ENCODE measurements around the gene ZNF20. TPM values are rescaled to one million over a fixed set of nuclear protein-coding genes. Genes with fewer than 3 reads are reported as not detected.
"Not testable (repeated sequence)": the region's sequence is repeated elsewhere in the genome, so short reads cannot be mapped to it uniquely, and the experiment has no call there.

ZNF20 gene
- total RNA-seq, 1 donor from 2014 or later: 14.3 TPM

- no peak for DNase-seq
Observed at GRCh38 chr19:12112701-12113100, 27.4 kb downstream of the ZNF20 start.

GRCh38 chr19:12111943-12112637 lies 28.1 kb downstream of the ZNF20 start:
- no peak for DNase-seq

DNA sequence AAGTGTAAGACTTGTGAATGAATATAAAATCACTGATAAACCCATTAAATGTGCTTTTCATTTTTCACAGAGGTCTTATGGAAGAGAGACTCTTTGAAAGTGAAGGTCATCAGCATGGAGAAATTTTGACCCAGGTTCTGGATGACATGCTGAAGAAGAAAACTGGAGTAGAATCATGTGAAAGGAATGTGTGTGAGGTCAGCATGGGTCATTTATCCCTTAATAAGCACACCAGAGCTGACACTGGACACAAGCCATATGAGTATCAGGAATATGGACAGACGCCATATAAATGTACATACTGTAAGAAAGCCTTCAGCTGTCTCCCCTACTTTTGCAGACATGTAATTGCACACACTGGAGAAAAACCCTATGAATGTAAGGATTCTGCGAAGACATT lies 29.0 kb downstream of the ZNF20 start:
- no peak for DNase-seq

- not testable (repeated sequence) for DNase-seq
Observed at GRCh38 chr19:12103909-12104308, 36.2 kb downstream of the ZNF20 start.

DNA sequence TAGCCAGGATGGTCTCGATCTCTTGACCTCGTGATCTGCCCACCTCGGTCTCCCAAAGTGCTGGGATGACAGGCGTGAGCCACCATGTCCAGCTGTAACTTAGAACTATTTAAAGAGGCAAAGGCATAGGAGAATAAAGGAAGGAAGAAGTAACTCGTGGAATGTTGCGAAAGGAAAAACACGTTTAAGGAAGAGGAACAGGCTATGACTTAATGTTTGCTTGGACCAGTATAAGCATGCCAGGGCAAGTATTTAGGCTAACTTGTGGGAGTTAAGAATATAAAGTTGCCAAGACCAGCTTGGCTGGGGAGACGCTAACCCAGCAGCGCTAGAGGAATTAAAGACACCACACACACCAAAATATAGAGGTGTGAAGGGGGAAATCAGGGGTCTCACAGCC lies 42.1 kb downstream of the ZNF20 start:
- no peak for DNase-seq

DNA sequence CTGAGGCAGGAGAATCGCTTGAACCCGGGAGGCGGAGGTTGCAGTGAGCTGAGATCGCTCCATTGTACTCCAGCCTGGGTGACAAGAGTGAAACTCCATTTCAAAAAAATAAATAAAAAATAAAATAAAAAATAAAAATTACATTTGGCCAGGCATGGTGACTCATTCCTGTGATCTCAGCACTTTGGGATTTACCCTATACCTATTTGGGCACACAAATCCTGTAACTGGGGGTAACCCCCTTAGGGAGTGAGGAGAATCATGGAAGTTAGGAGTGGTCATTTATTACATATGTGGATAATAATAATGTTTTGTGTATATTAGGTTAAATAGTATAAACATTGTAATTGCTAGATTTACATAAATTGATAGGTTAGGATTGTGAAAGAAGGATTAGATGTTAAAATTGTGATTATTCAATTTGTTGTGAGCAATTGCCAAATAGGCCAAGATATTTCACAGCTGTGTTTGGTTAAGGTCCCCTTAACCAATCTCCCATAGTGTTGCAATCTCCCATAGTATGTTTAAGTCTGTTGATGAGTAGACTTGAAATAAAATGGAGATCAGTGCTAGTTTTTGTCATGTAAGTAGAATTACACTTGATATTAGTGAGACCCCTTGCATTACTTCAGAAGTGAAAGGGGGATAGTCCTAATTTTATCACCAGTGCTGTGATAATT lies 44.9 kb downstream of the ZNF20 start:
- DNase-seq: no peak

DNA sequence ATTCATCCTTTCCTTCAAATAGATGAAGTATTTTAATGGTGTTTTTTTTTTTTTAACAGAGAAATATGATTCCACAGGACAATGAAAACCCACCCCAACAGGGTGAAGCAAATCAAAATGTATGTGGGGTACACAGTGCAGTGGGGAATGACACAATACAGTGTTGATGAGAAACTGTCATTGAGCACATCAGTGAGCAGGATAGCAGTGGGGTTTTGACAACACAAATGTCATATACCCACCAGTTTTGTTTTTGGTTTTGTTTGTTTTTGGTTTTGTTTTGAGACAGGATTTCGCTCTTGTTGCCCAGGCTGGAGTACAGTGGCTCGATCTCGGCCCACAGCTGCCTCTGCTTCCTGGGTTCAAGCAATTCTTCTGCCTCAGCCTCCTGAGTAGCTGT lies 46.4 kb downstream of the ZNF20 start:
- DNase-seq: no peak

GRCh38 chr19:12092956-12093355 lies 47.2 kb downstream of the ZNF20 start:
- DNase-seq: no peak

DNA sequence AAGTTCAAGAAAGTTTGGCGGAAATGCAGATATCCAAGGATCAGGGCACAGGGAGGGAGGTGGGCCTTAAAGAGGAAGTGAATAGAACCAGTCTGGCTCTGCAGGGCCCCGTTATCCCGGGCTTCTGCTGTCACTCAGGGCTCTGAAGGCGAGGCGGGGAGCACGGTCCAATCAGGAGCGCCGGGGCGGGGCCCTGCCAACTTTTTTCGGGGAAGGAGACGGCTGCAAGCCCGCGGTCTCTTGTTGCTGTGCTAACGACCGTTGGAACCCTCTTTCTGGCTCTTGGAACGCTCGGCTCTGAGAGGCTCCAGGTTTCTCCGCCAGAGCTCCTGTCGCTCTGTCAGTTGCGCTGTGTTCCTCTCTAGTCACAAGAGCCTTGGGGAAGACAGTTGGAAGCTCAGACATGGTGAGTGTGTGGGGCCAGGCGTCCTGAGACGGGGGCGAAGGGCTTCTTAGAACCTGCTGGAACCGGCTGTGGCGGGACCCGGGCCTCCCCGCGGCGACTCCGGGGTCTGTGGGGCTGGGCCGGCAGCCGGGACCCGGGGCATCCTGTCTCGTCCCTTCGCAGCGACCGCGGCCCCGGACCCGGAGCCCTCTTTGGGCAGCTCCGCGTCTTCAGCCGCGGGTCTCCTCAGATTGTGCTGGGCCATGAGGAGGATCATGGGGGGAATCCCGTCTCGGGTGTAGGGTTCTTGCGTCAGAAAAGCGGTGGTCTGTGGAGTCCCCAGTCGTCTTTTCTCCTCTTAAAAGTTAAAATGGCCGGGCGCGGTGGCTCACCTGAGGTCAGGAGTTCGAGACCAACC lies 47.9 kb downstream of the ZNF20 start:
- peak; percentile 28 for DNase-seq

DNA sequence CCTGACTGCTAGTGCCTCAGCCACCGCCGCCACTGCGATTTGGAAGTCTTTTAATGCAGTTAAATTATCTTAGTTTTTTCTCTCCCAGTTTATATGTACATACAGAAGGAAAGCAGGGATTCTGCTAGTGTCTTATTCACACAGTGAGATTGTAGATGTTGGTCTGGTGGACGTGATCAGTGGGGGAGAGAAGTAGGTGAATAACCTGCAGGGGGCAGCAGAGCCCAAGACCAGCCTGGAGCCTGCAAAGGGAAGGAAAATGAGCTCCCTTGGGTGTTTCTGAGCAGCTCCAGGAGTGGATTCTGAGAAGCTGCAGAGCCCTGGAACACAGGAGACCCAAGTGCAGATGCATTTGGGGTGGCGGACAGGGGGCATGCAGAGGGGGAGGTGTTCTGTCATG lies 49.3 kb downstream of the ZNF20 start:
- DNase-seq: no peak

GRCh38 chr19:12085074-12085818 lies 54.9 kb downstream of the ZNF20 start:
- no peak for DNase-seq

GRCh38 chr19:12083336-12083735 lies 56.8 kb downstream of the ZNF20 start:
- DNase-seq: not testable (repeated sequence)

Small RNA genes lying within 50 kb of the gene (small RNA-seq; reads per million reads assigned to genes)
- gene RF00019 (not detected), gene RNA5SP467 (not detected)

Other genes with a start within 250 kb of the ZNF20 start
- gene ZNF700, start 215.2 kb downstream of the ZNF20 start, total RNA-seq: 18.9 TPM
- gene ZNF763, start 175.3 kb downstream of the ZNF20 start, total RNA-seq: 6.7 TPM
- 19.5 TPM for gene ZNF433, start 104.7 kb downstream of the ZNF20 start, total RNA-seq
- gene ZNF878, start 87.4 kb downstream of the ZNF20 start, total RNA-seq: 0.31 TPM
- 13.7 TPM for gene ZNF844, start 75.6 kb downstream of the ZNF20 start, total RNA-seq
- 37.6 TPM for gene ZNF625, start 16.4 kb upstream of the ZNF20 start, total RNA-seq
- gene ZNF136, start 22.7 kb upstream of the ZNF20 start, total RNA-seq: 29.3 TPM
- 18.6 TPM for gene ZNF44, start 154.5 kb upstream of the ZNF20 start, total RNA-seq
- 1.9 TPM for gene ZNF563, start 193.3 kb upstream of the ZNF20 start, total RNA-seq
- gene ZNF442, start 225.3 kb upstream of the ZNF20 start, total RNA-seq: 5.9 TPM